Measurements from ENCODE around the gene RHOH. TPM values are rescaled to one million over a fixed set of nuclear protein-coding genes. Genes with fewer than 3 reads are reported as not detected.
"Not testable (repeated sequence)": the region's sequence is repeated elsewhere in the genome, so short reads cannot be mapped to it uniquely, and the experiment has no call there.

The RHOH gene
- total RNA-seq, 4 donors from 2014 or later: 0.26 TPM; not detected in 3

DNA sequence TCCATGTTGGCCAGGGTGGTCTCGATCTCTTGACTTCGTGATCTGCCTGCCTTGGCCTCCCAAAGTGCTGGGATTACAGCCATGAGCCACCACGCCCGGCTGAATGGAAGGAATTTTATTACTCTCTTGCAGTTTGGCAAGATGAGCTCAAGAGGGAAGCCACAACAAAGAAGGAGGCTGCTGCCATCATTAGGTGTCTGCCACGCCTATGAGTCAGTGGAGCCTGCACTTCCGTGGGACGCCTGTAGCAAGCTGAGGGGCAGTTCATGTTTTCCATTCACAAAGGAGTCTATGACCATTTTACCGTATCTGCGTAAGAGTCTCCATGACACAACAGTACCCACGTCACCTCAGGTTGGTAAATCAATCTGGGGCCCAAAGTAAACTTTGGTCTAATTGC, 87.1 kb downstream of the RHOH start:
- in situ Hi-C loops (cut with MboI; ENCODE audit: low sequenced_read_pairs in 4 of 4) (no loop called here), intact Hi-C loops (cut with DNase I; ENCODE audit: low total_unique reads) (no loop called here)
- no peak for DNase-seq
- Histone ChIP-seq H3K36me3 (no peaks in the 10 kb centered on the region), H3K4me1 (no peaks in the 10 kb centered on the region), H3K27ac (no peak overlapping the region), H3K27me3 (no peaks in the 10 kb centered on the region), H3K4me3 (no peak overlapping the region), H3K9me3 (no peaks in the 10 kb centered on the region)
- no peak for TF ChIP-seq POLR2A (IDR thresholded peaks at IDR 0.05)
- TF ChIP-seq, protein P1, sequence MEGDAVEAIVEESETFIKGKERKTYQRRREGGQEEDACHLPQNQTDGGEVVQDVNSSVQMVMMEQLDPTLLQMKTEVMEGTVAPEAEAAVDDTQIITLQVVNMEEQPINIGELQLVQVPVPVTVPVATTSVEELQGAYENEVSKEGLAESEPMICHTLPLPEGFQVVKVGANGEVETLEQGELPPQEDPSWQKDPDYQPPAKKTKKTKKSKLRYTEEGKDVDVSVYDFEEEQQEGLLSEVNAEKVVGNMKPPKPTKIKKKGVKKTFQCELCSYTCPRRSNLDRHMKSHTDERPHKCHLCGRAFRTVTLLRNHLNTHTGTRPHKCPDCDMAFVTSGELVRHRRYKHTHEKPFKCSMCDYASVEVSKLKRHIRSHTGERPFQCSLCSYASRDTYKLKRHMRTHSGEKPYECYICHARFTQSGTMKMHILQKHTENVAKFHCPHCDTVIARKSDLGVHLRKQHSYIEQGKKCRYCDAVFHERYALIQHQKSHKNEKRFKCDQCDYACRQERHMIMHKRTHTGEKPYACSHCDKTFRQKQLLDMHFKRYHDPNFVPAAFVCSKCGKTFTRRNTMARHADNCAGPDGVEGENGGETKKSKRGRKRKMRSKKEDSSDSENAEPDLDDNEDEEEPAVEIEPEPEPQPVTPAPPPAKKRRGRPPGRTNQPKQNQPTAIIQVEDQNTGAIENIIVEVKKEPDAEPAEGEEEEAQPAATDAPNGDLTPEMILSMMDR (IDR thresholded peaks at IDR 0.05 in 4 of 5, conservative IDR thresholded peaks at IDR 0.05 in 1 of 5): no peak
- no peak for ATAC-seq

DNA sequence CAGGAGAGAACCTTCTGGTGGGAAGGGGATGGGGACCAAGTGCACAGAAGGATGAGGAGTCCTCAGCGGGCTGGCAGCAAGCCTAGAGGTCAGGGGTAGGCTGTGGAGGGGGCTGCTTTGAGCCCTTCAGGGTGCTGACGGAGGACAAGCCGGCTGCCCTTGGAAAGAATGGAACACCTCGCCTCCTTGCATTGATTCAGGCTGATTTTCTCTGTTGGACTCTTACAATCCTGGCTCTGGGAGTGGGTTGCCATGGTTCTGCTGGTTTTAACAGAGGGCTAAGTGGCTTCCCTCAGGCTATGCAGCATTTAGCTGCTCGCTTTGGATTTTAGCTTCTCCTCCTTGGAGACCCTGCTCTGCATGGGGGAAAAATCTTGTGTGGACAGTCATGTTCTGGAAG, 88.9 kb downstream of the RHOH start:
- H3K4me1 ChIP-seq: no peaks in the 10 kb centered on the region
- no peaks in the 10 kb centered on the region for H3K27me3 ChIP-seq
- no peaks in the 10 kb centered on the region for H3K36me3 ChIP-seq
- DNase-seq (no peak), ATAC-seq (no peak)
- no peaks in the 10 kb centered on the region for H3K9me3 ChIP-seq
- no peak overlapping the region for H3K27ac ChIP-seq
- H3K4me3 ChIP-seq: no peak overlapping the region
- intact Hi-C loops (cut with DNase I; ENCODE audit: low total_unique reads): no loop called here
- no peak for TF ChIP-seq POLR2A (IDR thresholded peaks at IDR 0.05)
- TF ChIP-seq, protein P1 (IDR thresholded peaks at IDR 0.05 in 4 of 5, conservative IDR thresholded peaks at IDR 0.05 in 1 of 5): no peak
- in situ Hi-C loops (cut with MboI; ENCODE audit: low sequenced_read_pairs in 4 of 4): no loop called here

DNA sequence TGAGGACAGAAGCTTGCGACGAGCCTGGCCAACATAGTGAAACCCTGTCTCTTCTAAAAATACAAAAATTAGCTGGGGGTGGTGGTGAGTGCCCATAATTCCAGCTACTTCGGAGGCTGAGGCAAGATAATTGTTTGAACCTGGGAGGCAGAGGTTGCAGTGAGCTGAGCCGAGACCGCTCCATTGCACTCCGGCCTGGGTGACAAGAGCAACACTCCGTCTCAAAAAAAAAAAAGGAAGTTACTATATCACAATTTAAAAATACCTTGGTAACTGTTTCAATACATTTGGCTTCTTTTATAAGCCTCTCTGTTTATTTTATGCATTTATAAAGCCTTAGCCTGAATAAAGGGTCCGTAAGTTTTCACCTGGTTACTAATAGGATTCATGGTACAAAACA, 91.7 kb downstream of the RHOH start:
- no peaks in the 10 kb centered on the region for H3K9me3 ChIP-seq
- in situ Hi-C loops (cut with MboI; ENCODE audit: low sequenced_read_pairs in 4 of 4) (no loop called here), intact Hi-C loops (cut with DNase I; ENCODE audit: low total_unique reads) (no loop called here)
- H3K27me3 ChIP-seq: peaks cover 0 to 3% (median 0%) of the 10 kb centered on the region in 3 donors
- ATAC-seq (no peak), DNase-seq (no peak)
- H3K36me3 ChIP-seq: no peaks in the 10 kb centered on the region
- H3K27ac ChIP-seq: no peak overlapping the region
- no peaks in the 10 kb centered on the region for H3K4me1 ChIP-seq
- TF ChIP-seq POLR2A (IDR thresholded peaks at IDR 0.05): no peak
- TF ChIP-seq, protein P1 (IDR thresholded peaks at IDR 0.05 in 4 of 5, conservative IDR thresholded peaks at IDR 0.05 in 1 of 5): no peak
- H3K4me3 ChIP-seq: no peak overlapping the region

DNA sequence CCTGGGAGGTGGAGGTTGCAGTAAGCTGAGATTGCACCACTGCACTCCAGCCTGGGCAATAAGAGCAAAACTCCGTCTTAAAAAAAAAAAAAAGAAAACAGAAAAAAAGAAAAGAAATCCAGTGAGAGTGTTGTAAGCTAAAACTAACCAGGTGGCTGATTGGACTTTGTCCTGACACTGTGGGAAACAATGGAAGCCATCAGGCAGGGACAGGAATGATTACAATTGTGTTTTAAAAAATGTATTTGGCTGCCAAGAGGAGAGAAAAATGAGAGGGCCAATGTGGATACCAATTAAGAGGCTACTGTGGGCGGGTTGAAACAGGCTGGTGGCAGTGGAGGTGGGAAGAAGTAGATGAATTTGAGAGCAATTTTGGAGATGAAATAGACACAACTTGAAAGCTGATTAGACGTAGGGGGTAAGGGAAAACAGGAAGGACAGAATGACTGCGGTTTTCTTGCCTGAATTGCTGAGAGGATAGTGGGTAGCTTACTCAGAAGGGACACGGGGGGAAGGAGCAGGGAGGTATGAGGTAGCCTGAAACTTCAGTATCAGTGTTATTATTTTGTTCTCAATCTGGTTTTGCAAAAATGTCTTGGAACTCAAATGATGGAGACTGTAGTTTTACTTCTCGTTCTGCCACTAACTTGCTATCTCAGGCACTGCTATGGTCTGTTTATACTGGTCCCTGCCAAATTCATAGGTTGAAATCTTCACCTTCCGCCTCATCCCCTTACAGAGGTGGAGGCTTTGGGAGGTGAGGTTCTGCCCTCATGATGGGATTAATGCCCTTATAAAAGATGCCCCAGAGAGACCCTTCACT, 92.7 kb downstream of the RHOH start:
- no peak for DNase-seq
- Histone ChIP-seq H3K27me3 (peaks cover 0 to 3% (median 0%) of the 10 kb centered on the region in 3 donors), H3K4me3 (no peak overlapping the region), H3K4me1 (no peaks in the 10 kb centered on the region), H3K36me3 (no peaks in the 10 kb centered on the region), H3K27ac (no peak overlapping the region), H3K9me3 (no peaks in the 10 kb centered on the region)
- no peak for ATAC-seq
- in situ Hi-C loops (cut with MboI; ENCODE audit: low sequenced_read_pairs in 4 of 4): no loop called here
- no peak for TF ChIP-seq POLR2A (IDR thresholded peaks at IDR 0.05)
- TF ChIP-seq, protein P1 (IDR thresholded peaks at IDR 0.05 in 4 of 5, conservative IDR thresholded peaks at IDR 0.05 in 1 of 5): no peak
- intact Hi-C loops (cut with DNase I; ENCODE audit: low total_unique reads): no loop called here

DNA sequence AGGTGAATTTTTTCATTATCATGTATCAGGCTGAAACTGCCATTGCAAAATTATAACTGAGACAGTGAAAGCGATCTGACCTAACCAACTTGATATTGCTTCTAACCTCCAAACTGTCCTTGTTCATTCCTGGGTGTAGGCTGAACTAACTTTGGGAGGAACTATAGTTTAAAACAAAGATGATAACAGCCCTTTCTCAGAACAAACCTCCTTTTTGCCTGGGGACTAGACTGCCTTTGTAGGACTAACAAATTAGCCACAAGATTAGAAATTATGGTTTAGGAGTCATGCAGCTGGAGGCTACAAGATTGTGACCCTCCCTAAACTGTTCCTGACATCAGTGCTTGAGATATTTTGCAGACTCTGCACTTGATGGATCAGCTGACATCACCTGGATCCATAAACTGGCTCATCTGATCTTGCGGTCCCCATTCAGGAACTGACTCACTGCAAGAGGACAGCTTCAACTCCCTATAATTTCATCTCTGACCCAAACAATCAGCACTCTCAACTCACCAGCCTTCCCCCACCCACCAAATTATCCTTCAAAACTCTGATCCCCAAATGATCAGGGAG, 93.9 kb downstream of the RHOH start:
- H3K4me1 ChIP-seq; H3K36me3 ChIP-seq; DNase-seq; in situ Hi-C loops (cut with MboI; ENCODE audit: low sequenced_read_pairs in 4 of 4); intact Hi-C loops (cut with DNase I; ENCODE audit: low total_unique reads); H3K27ac ChIP-seq; H3K4me3 ChIP-seq; ATAC-seq; H3K27me3 ChIP-seq; H3K9me3 ChIP-seq: not testable (repeated sequence)
